Large intestine (tissue), 12 donors: ENCODE measurements around the gene ZNF101. TPM values are rescaled to one million over a fixed set of nuclear protein-coding genes. Genes with fewer than 3 reads are reported as not detected.
A peak's percentile ranks its signal among the peaks of the same experiment; 100 is the strongest.

Experiments
- DNase-seq, 2 donors: peaks; one replicate each; pipeline versions ENCODE4 v3.0.0 to v3.0.0-alpha.2; 2013
- H3K27ac ChIP-seq: one replicate; pipeline ENCODE4 v1.5.1; 2013; ENCODE audit warnings: low read length
- H3K27me3 ChIP-seq: 2 replicates; pipeline ENCODE4 v1.6.1; 2013; ENCODE audit warnings: low read length; ENCODE audit not compliant: control insufficient read depth, insufficient read depth
- H3K36me3 ChIP-seq: 2 replicates; pipeline ENCODE4 v1.6.1; 2013; ENCODE audit warnings: low read length; ENCODE audit not compliant: control insufficient read depth, insufficient read depth
- H3K4me1 ChIP-seq: one replicate; pipeline ENCODE4 v1.6.1; 2013; ENCODE audit warnings: low read length; ENCODE audit not compliant: control insufficient read depth, insufficient read depth
- H3K4me3 ChIP-seq: one replicate; pipeline ENCODE4 v1.5.1; 2013; ENCODE audit warnings: low read length
- H3K9me3 ChIP-seq: one replicate; pipeline ENCODE4 v1.6.1; 2013; ENCODE audit warnings: mild to moderate bottlenecking, low read depth, low read length, moderate library complexity; ENCODE audit not compliant: control insufficient read depth
- WGBS: methylation state at CpG from one replicate; pipeline ENCODE4 v1.1.5; 2013; ENCODE audit warnings: low lambda C conversion rate; ENCODE audit not compliant: insufficient coverage; 5-methylcytosine and 5-hydroxymethylcytosine counted together
- long read RNA-seq, 11 donors: transcript quantifications; one replicate each; lab custom pipeline, GENCODE V29; 2026
- polyA plus RNA-seq: library from polyadenylated mRNA; unstranded; fragments of 120-200 nt; gene quantifications from one replicate; pipeline ENCODE4 v1.2.1, GENCODE V29; 2013

Gene ZNF101
- polyA plus RNA-seq: 9.1 TPM
- long read RNA-seq, donor 1, full-length matches to known transcripts: 1 of 1 reads
- long read RNA-seq, donor 1, partial matches to known transcripts: 0 of 1 reads
- long read RNA-seq, donor 1, other reads (novel, unspliced or antisense): 0 of 1 reads
- long read RNA-seq, donor 2, partial matches to known transcripts: 0 of 1 reads
- long read RNA-seq, donor 2, other reads (novel, unspliced or antisense): 0 of 1 reads
- long read RNA-seq, donor 3: 0 reads
- long read RNA-seq, donor 4, full-length matches to known transcripts: 1 of 1 reads
- long read RNA-seq, donor 4, partial matches to known transcripts: 0 of 1 reads
- long read RNA-seq, donor 4, other reads (novel, unspliced or antisense): 0 of 1 reads
- long read RNA-seq, donor 5: 0 reads
- long read RNA-seq, donor 6, partial matches to known transcripts: 0 of 2 reads
- long read RNA-seq, donor 6, other reads (novel, unspliced or antisense): 0 of 2 reads
- long read RNA-seq, donor 7: 0 reads
- long read RNA-seq, donor 8, full-length matches to known transcripts: 1 of 1 reads
- long read RNA-seq, donor 8, partial matches to known transcripts: 0 of 1 reads
- long read RNA-seq, donor 8, other reads (novel, unspliced or antisense): 0 of 1 reads
- long read RNA-seq, donor 9, partial matches to known transcripts: 0 of 1 reads
- long read RNA-seq, donor 9, other reads (novel, unspliced or antisense): 0 of 1 reads
- long read RNA-seq, donor 10, partial matches to known transcripts: 0 of 2 reads
- long read RNA-seq, donor 10, other reads (novel, unspliced or antisense): 0 of 2 reads
- long read RNA-seq, donor 11: 0 reads

DNA sequence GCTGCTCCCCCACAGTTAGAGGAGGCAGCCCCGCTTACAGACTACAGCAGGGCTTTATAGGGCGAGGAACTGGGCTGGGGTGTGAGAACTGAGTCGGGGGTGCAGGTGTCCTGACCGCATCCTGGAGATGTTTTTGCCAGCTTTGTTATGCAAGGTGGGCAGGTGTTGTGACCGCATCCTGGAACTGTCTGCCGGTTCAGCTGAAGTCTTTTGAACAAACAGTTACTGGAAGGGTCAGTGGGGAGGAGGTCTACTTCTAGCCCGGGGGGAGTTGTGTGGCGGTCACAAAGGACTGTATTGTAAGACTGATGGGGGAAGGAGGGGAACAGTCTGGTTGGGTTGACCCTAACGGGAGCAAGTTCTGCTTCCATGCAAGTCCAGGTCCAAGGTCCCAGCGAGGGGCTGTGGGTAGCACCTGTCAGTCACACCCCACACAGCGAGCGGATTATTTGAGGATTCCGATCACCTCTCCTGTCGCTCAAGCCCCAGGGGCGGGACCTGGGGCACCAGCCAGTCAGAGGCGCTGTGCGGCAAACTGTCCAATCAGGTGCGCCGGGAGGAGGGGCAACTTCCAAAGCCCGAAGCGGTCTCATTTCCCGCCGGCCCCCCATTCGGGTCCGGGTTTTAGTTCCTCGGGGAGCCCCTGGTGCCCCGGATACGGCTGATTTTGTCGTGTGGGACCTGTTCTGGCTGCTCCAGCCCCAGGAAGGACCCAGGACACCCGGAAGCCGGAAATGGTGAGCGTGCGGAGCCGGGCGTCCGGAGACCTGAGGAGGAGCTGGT lies at the start of gene ZNF101:
Gene ZNF101, plus strand, starts transcription at position 610 of the 783 bp plus-strand sequence. Its CDS starts 125 bp downstream, at position 735.
- Histone ChIP-seq H3K4me1 (peaks cover 8% of the 10 kb centered on the region), H3K4me3 (peak within 1 kb of the TSS; percentile 92), H3K36me3 (peaks cover 6% of the 10 kb centered on the region), H3K9me3 (peaks cover 7% of the 10 kb centered on the region), H3K27me3 (no peaks in the 10 kb centered on the region), H3K27ac (peak within 1 kb of the TSS; percentile 93)
- peak; percentile 92 to 95 for DNase-seq
- 0% methylated on average over 1 of the region's 36 CpGs for WGBS

DNA sequence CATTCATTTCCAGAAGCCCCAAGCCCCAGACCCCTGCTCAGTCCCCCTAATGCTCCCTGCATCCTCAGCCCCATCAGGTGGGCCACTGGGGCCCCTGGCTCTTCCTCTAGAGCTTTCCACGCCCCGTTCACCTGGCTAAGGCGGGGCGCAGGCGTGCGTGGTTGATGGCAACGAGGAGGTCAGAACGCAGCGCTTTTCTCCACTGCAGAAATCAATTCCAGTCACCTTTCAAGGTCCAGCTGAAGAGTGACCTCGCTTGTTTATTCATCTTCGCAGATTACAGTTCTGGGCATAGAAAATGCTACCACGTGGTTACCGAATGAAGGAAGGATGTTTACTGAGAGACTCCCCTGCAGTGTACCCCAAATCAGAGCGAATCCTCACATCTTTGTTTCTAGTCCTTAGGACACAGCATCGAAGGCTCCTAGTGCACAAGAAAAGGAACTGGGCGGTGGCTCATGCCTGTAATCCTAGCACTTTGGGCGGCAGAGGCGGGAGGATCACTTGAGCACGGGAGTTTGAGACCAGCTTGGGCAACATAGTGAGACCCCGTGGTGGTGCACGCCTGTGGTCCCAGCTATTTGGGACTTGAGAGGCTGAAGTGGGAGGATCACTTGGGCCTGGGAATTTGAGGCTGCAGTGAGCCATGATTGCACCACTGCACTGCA lies 49.3 kb upstream of the ZNF101 start:
- no peak overlapping the region for H3K4me3 ChIP-seq
- H3K27ac ChIP-seq: no peak overlapping the region
- no CpG with 5 or more reads among the region's 21 CpGs for WGBS
- DNase-seq: no peak
- peaks cover 15% of the 10 kb centered on the region for H3K27me3 ChIP-seq
- H3K4me1 ChIP-seq: no peaks in the 10 kb centered on the region
- H3K36me3 ChIP-seq: no peaks in the 10 kb centered on the region
- no peaks in the 10 kb centered on the region for H3K9me3 ChIP-seq

GRCh38 chr19:19619849-19620210 lies 48.8 kb upstream of the ZNF101 start:
- Histone ChIP-seq H3K4me3 (no peak overlapping the region), H3K27ac (no peak overlapping the region), H3K4me1 (no peaks in the 10 kb centered on the region), H3K27me3 (peaks cover 15% of the 10 kb centered on the region), H3K9me3 (no peaks in the 10 kb centered on the region), H3K36me3 (no peaks in the 10 kb centered on the region)
- DNase-seq: no peak
- no CpG with 5 or more reads among the region's 7 CpGs for WGBS

DNA sequence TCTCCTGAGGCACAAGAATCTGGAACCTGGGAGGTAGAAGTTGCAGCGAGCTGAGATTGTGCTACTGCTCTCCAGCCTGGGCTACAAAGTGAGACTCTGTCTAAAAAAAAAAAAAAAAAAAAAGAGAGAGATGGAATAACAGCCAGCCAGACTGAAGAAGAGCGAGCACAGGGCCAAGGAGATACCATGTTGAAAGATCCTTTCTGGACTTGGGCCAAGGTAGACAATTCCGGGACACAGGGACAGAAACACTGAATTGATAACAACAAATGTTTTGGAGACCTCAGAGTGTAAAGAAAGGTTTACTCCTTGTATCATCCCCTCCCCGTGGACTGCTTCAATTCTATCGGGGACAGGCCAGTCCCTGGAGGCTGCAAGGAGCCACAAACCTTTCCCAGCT lies 45.3 kb upstream of the ZNF101 start:
- no peak overlapping the region for H3K4me3 ChIP-seq
- DNase-seq: no peak
- WGBS: no CpG with 5 or more reads among the region's 5 CpGs
- no peaks in the 10 kb centered on the region for H3K4me1 ChIP-seq
- H3K36me3 ChIP-seq: no peaks in the 10 kb centered on the region
- H3K27ac ChIP-seq: no peak overlapping the region
- peaks cover 5% of the 10 kb centered on the region for H3K9me3 ChIP-seq
- H3K27me3 ChIP-seq: no peaks in the 10 kb centered on the region

DNA sequence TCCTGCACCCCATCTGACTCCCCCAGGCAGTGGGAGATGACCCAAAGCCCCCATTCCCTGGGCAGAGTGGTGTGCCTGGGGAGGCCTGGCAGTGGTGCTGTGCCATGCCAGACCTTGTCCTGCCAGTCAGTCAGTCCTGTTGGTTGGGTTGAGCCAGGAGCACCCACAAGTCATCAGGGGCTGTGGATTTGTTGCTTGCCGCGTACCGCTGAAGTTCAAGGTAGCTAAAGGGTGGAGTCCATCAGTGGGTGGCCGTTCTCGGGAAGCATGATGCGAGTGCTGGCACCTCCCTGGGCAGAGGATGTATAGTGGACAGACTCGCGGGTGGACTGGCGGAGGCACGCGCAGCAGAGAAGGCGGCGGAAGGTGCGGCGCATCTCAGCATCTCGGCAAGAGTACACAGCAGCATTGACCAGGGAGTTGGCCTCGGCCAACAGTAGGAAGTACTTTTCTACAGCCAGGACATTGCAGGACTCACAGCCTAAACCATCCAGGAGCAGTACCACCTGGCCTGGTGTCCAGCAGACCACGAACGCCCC lies 44.5 kb upstream of the ZNF101 start:
- Histone ChIP-seq H3K4me1 (no peaks in the 10 kb centered on the region), H3K4me3 (no peak overlapping the region), H3K27me3 (no peaks in the 10 kb centered on the region), H3K36me3 (no peaks in the 10 kb centered on the region), H3K9me3 (peaks cover 5% of the 10 kb centered on the region), H3K27ac (no peak overlapping the region)
- DNase-seq: no peak
- WGBS: no CpG with 5 or more reads among the region's 19 CpGs

GRCh38 chr19:19626516-19627472 lies 41.8 kb upstream of the ZNF101 start:
- Histone ChIP-seq H3K4me1 (no peaks in the 10 kb centered on the region), H3K9me3 (peaks cover 5% of the 10 kb centered on the region), H3K27me3 (no peaks in the 10 kb centered on the region), H3K27ac (no peak overlapping the region), H3K4me3 (peak overlapping the region; percentile 50), H3K36me3 (no peaks in the 10 kb centered on the region)
- no CpG with 5 or more reads among the region's 48 CpGs for WGBS
- no peak for DNase-seq

- H3K9me3 ChIP-seq: peaks cover 5% of the 10 kb centered on the region
- DNase-seq: peak; percentile 39 to 55
- H3K4me3 ChIP-seq: peak within 1 kb of the TSS; percentile 50
- no peaks in the 10 kb centered on the region for H3K4me1 ChIP-seq
- no peaks in the 10 kb centered on the region for H3K36me3 ChIP-seq
- no CpG with 5 or more reads among the region's 87 CpGs for WGBS
- no peak within 1 kb of the TSS for H3K27ac ChIP-seq
- H3K27me3 ChIP-seq: no peaks in the 10 kb centered on the region
Measured at GRCh38 chr19:19627621-19628500, 40.8 kb upstream of the ZNF101 start, which contains the start of gene LPAR2. Gene LPAR2 (minus strand): TSS chr19:19628220. CDS start chr19:19627275, 945 bp downstream.

GRCh38 chr19:19628501-19629134 lies 40.0 kb upstream of the ZNF101 start:
- WGBS: no CpG with 5 or more reads among the region's 51 CpGs

More at GRCh38 chr19:19628501-19629134, 40.0 kb upstream of the ZNF101 start:
- peak overlapping the region; percentile 48 for H3K4me3 ChIP-seq
- H3K27me3 ChIP-seq: no peaks in the 10 kb centered on the region
- no peaks in the 10 kb centered on the region for H3K36me3 ChIP-seq
- H3K27ac ChIP-seq: no peak overlapping the region
- no peaks in the 10 kb centered on the region for H3K4me1 ChIP-seq
- DNase-seq: peak; percentile 50 to 69
- H3K9me3 ChIP-seq: peaks cover 5% of the 10 kb centered on the region
